ENCODE measurements around the gene STX1A.
"Not testable (repeated sequence)": the region's sequence is repeated elsewhere in the genome, so short reads cannot be mapped to it uniquely, and the experiment has no call there.

The STX1A gene

DNA sequence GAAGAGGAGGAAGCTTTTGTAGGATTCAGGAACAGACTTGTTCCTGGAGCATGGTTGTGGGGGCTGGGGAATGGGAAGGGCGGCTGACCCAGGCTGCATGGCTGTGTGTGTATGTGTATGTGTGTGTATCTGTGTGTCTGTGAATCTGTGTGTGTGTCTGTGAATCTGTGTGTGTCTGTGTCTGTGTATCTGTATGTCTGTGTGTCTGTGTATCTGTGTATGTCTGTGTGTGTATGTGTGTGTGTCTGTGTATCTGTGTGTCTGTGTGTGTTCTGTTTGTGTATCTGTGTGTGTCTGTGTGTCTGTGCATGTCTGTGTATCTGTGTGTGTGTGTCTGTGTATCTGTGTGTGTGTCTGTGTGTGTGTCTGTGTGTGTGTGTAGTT is 6.6 kb upstream of the STX1A start:
- H3K36me3 ChIP-seq (replicated peaks), result no peaks in the 10 kb centered on the region
- no peaks in the 10 kb centered on the region for H3K4me1 ChIP-seq
- in situ Hi-C loops (cut with MboI; ENCODE audit: low sequenced_read_pairs), result no loop called here
- no peak overlapping the region for H3K4me3 ChIP-seq
- H3K27me3 ChIP-seq (ENCODE audit: low read depth), result no peaks in the 10 kb centered on the region
- no peaks in the 10 kb centered on the region for H3K9me3 ChIP-seq
- no peak for DNase-seq (ENCODE audit: low spot score in 2 of 2)

DNA sequence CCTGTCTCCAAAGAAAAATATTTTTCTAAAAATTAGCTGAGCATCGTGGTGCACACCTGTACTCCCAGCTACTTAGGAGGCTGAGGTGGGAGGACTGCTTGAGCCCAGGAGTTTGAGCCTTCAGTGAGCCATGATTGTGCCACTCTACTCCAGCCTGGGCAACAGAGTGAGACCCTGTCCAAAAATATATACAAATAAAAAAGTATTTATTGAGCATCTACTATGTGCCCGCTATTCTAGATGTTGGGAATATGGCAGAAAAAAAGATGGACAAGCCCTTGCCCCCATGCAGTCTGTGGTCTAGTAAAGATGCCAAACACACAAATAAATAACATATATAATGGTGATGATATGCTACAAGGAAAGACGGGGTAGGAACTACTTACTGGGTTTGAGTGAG is 4.3 kb upstream of the STX1A start:
- Histone ChIP-seq H3K9me3 (no peaks in the 10 kb centered on the region), H3K4me3 (no peak overlapping the region), H3K36me3 (replicated peaks) (no peaks in the 10 kb centered on the region), H3K27me3 (ENCODE audit: low read depth) (no peaks in the 10 kb centered on the region), H3K4me1 (peaks cover 4% of the 10 kb centered on the region; the same call in 1 of the 2 replicates)
- no peak for DNase-seq (ENCODE audit: low spot score in 2 of 2)
- in situ Hi-C loops (cut with MboI; ENCODE audit: low sequenced_read_pairs), result no loop called here

DNA sequence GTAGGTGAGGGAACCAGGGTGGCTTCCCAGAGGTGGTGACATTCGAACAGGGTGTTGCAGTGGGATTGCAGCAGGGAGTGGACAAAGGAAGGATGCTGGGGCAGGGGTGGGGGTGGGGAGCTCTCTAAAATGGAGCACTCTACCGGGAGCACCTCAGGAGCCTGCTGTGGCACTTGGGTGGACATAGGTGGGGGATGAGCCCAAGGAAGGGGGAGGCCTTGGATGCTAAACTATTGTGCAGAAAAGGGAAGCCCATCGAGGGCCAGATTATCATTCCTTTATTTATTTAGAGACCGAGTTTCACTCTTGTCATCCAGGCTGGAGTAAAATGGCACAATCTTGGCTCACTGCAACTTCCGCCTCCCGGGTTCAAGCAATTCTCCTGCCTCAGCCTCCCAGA is 3.3 kb upstream of the STX1A start:
- Histone ChIP-seq H3K9me3 (no peaks in the 10 kb centered on the region), H3K4me1 (peaks cover 12% of the 10 kb centered on the region), H3K36me3 (replicated peaks) (no peaks in the 10 kb centered on the region), H3K27me3 (ENCODE audit: low read depth) (no peaks in the 10 kb centered on the region), H3K4me3 (no peak overlapping the region)
- DNase-seq (ENCODE audit: low spot score in 2 of 2), result no peak
- in situ Hi-C loops (cut with MboI; ENCODE audit: low sequenced_read_pairs), result no loop called here

DNA sequence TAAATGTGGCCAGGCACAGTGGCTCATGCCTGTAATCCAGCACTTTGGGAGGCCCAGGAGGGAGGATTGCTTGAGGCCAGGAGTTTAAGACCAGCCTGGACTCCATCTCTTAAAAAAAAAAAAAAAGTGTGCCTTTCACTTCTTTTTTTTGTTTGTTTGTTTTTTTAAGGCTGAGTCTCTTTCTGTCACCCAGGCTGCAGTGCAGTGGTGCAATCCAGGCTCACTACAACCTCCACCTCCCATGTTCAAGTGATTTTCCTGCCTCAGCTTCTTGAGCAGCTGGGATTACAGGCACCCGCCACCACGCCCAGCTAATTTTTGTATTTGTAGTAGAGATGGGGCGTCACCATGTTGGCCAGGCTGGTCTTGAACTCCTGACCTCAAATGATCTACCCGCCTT is 2.7 kb upstream of the STX1A start:
- H3K4me1 ChIP-seq, result peaks cover 13% of the 10 kb centered on the region
- H3K27me3 ChIP-seq (ENCODE audit: low read depth); in situ Hi-C loops (cut with MboI; ENCODE audit: low sequenced_read_pairs): not testable (repeated sequence)

DNA sequence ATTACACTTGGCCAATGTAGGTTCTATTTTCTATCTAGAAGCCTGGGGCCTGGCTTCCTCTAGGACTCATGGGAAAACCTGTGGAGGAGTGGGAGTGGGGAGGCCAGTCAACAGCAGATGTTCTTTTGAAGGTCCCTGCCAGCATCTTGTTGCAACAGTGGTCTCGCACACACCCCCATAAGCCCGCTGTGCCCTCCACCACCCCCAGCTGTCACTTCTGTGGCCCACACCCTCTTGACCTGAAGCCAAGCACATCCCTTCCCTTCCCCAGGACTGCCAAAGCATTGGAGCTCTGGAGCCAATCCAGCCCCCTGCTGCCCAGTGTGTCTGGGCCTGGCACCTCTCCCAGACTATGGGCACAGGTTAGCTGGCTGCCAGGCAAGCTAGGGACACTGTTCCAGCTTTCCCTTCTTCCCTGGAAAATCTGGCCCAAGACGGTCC is 1.9 kb upstream of the STX1A start:
- Histone ChIP-seq H3K4me3 (no peak overlapping the region), H3K36me3 (replicated peaks) (no peaks in the 10 kb centered on the region), H3K9me3 (no peaks in the 10 kb centered on the region), H3K4me1 (peaks cover 13% of the 10 kb centered on the region), H3K27me3 (ENCODE audit: low read depth) (no peaks in the 10 kb centered on the region)
- no peak for DNase-seq (ENCODE audit: low spot score in 2 of 2)
- in situ Hi-C loops (cut with MboI; ENCODE audit: low sequenced_read_pairs), result no loop called here

More for the DNA sequence above, 2.7 kb upstream of the STX1A start:
- H3K36me3 ChIP-seq (replicated peaks); H3K4me3 ChIP-seq; H3K9me3 ChIP-seq; DNase-seq (ENCODE audit: low spot score in 2 of 2): not testable (repeated sequence)

DNA sequence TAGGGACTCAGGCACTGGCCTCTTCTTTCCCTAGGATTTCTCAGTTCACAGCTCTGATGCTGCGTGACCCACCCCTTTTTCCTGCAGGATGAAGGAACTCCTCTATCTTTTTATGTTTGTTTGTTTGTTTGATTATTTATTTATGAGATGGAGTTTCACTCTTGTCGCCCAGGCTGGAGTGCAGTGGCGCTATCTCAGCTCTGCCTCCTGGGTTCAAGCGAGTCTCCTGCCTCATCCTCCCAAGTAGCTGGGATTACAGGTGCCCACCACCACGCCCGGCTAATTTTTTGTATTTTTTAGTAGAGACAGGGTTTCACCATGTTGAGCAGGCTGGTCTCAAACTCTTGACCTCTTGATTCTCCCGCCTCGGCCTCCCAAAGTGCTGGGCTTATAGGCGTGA is 974 bp upstream of the STX1A start:
- H3K9me3 ChIP-seq; H3K4me3 ChIP-seq; in situ Hi-C loops (cut with MboI; ENCODE audit: low sequenced_read_pairs); H3K27me3 ChIP-seq (ENCODE audit: low read depth); H3K36me3 ChIP-seq (replicated peaks): not testable (repeated sequence)
- H3K4me1 ChIP-seq, result peaks cover 13% of the 10 kb centered on the region
- DNase-seq (ENCODE audit: low spot score in 2 of 2), result peak in 1 of 2 experiments; percentile 7

DNA sequence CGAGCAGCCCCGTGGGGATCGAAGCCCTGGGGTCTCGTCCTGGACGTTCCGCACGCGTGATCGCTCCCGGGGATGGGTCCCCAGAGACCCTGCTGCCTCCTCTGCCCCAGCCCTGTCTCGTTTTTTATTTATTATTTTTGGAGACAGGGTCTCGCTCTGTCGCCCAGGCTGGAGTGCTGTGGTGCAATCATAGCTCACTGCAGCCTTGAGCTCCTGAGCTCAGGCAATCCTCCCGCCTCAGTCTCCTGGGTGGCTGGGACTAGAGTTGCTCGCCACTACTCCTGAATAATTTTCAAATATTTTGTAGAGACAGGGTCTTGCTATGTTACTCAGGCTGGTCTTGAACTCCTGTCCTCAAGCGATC is 319 bp upstream of the STX1A start:
- H3K36me3 ChIP-seq (replicated peaks), result no peaks in the 10 kb centered on the region
- DNase-seq (ENCODE audit: low spot score in 2 of 2), result no peak
- H3K9me3 ChIP-seq, result no peaks in the 10 kb centered on the region
- peaks cover 13% of the 10 kb centered on the region for H3K4me1 ChIP-seq
- in situ Hi-C loops (cut with MboI; ENCODE audit: low sequenced_read_pairs), result no loop called here
- peak overlapping the region; percentile 32 for H3K4me3 ChIP-seq
- no peaks in the 10 kb centered on the region for H3K27me3 ChIP-seq (ENCODE audit: low read depth)

DNA sequence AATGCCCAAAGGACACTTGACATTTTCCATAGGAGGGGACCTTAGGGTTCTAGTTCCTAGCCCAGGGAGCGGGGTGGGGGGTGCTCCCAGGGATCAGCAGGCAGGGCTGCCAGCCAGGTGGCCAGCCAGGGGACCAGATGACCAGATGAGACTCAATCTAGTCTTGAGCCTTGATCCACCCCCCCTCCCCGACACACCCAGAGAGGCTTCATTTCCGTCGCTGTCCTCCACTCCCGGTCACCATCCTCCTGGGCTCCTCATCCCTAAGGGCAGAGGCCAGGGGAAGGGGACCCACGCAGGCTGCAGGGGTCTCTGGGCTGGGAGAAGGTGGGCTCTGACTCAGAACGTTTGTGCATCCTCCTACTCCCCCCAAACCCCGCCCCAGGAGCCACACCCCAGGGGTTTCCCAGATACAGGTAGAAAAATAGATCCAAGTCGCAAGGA is 1.0 kb downstream of the STX1A start:
- peaks cover 13% of the 10 kb centered on the region for H3K4me1 ChIP-seq
- in situ Hi-C loops (cut with MboI; ENCODE audit: low sequenced_read_pairs), result no loop called here
- H3K27me3 ChIP-seq (ENCODE audit: low read depth), result no peaks in the 10 kb centered on the region
- no peaks in the 10 kb centered on the region for H3K36me3 ChIP-seq (replicated peaks)
- no peaks in the 10 kb centered on the region for H3K9me3 ChIP-seq
- H3K4me3 ChIP-seq, result peak overlapping the region; percentile 73
- no peak for DNase-seq (ENCODE audit: low spot score in 2 of 2)

DNA sequence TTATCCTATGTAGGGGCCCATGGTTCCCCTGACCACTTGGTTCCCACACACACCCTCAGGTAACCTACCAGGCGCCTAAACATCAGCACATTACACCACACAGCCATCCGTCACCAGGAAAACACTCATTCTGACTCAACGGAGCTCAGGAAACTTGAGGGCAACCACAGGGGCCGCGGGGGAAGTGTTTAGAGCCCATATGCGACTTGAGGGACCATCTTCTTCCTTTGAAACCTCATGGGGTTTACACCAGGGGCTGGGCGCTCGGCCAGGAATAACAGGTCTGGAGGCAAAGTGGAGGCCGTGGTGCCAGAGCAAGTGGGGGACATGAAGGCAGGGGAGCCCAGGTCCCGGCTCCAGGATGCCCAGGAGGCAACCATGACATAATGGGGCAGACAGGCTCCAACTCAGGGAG is 1.5 kb downstream of the STX1A start:
- in situ Hi-C loops (cut with MboI; ENCODE audit: low sequenced_read_pairs), result no loop called here
- Histone ChIP-seq H3K27me3 (ENCODE audit: low read depth) (no peaks in the 10 kb centered on the region), H3K36me3 (replicated peaks) (no peaks in the 10 kb centered on the region), H3K4me1 (peaks cover 13% of the 10 kb centered on the region), H3K4me3 (peak overlapping the region; percentile 73; the same call in 1 of the 2 replicates), H3K9me3 (no peaks in the 10 kb centered on the region)
- no peak for DNase-seq (ENCODE audit: low spot score in 2 of 2)

DNA sequence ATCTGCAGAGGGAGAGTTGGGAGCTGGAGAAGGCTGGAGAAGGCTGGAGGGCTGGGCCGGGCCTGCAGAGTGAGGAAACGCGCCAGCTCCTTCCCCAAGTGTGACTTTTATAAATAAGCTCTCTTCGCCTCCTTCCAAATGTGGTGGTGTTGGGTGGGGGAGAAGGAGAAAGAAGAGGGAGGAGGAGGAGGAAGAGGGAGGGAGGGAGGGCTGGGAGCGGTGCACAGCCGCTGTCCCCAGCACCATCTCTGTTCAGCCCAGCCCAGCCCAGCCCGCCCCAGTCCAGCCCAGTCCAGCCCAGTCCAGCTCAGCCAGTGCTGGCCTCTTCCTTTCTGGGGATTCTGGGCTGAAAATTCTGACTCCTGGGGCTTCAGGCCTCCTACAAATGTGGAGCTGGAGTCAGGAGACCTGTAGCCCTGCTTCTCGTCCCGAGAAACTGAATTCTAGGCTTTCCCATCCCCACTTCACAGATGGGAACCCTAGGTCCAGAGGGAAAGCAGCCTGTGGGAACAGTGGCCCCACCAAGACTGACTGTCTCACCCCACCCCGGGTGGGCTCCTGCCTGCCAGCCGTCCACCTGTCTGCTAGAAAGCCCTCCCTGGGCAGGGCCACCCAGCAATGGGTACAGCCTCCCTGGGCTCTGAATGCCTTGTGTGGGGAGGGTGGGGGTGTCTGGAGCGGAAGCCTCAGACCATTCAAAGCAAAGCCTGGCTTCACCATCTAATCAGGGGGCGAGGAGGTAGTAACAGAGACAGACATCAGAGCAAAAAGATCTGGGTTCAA is 2.3 kb downstream of the STX1A start:
- no peaks in the 10 kb centered on the region for H3K36me3 ChIP-seq (replicated peaks)
- peaks cover 13% of the 10 kb centered on the region for H3K4me1 ChIP-seq
- H3K27me3 ChIP-seq (ENCODE audit: low read depth), result no peaks in the 10 kb centered on the region
- no peak overlapping the region for H3K4me3 ChIP-seq
- in situ Hi-C loops (cut with MboI; ENCODE audit: low sequenced_read_pairs), result no loop called here
- no peak for DNase-seq (ENCODE audit: low spot score in 2 of 2)
- H3K9me3 ChIP-seq, result no peaks in the 10 kb centered on the region

DNA sequence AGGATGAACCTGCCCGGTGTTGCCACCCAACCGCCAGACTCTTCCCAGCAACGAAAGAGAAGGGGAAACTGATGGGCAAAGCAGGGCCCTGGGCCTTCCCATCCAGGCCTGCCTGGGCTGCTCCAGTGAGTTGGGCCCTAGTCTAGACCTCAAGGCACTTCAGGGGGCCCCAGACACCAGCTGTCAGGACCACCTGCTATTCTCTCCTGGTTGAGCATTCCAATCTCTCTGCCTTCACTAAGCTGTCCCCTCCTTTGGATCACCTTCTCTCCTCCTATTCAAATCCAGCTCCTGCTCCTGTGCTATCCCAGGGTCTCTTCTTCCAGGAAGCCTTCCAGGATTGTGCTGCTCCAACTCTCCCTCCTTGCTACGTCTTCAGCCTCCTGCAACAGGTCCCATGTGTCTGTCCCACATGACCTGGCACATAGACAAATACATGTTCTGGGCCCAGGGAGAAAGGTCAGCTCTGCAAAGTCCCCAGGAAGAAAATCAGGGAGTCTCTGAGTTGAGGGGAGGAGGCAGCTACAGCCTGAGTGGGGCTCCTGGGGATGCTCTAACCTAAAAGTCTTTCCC is 3.1 kb downstream of the STX1A start:
- Histone ChIP-seq H3K36me3 (replicated peaks) (no peaks in the 10 kb centered on the region), H3K4me1 (peaks cover 13% of the 10 kb centered on the region), H3K27me3 (ENCODE audit: low read depth) (no peaks in the 10 kb centered on the region), H3K9me3 (no peaks in the 10 kb centered on the region), H3K4me3 (no peak overlapping the region)
- in situ Hi-C loops (cut with MboI; ENCODE audit: low sequenced_read_pairs), result no loop called here
- no peak for DNase-seq (ENCODE audit: low spot score in 2 of 2)

DNA sequence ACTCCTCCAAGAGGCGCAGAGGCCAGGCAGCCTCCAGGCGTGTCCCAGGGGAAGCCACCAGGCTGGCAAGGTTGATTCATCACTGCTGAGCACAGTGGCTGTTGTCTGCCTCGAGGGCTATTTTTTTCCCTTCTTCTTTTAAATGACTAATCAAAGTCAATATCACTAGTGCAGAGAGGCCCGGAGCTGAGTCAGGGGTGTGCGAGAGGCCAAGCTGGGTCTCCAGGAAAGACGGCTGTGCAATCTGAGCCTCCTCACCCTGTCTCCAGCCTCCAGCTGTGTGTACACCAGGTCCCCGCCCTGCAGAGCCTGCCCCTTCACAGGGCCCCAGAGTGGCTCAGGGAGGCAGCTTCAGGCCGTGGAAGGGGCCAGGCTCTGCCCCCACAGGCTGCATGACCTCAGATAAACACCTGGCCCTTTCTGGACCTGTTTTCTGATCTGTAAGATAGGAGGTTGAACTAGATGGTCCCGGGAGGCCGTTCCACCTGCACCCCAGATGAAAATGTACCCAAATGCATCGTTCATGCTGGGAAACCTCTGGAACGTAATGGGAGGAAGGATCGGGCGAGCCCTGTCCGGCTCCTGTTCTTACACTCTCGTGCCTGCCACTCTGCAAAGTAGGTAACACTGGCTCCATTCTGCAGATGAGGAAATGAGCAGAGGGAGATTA is 3.7 kb downstream of the STX1A start:
- no peaks in the 10 kb centered on the region for H3K36me3 ChIP-seq (replicated peaks)
- peak in 1 of 2 experiments; percentile 48 for DNase-seq (ENCODE audit: low spot score in 2 of 2)
- H3K27me3 ChIP-seq (ENCODE audit: low read depth), result no peaks in the 10 kb centered on the region
- in situ Hi-C loops (cut with MboI; ENCODE audit: low sequenced_read_pairs), result no loop called here
- no peaks in the 10 kb centered on the region for H3K9me3 ChIP-seq
- peaks cover 13% of the 10 kb centered on the region for H3K4me1 ChIP-seq
- H3K4me3 ChIP-seq, result no peak overlapping the region

DNA sequence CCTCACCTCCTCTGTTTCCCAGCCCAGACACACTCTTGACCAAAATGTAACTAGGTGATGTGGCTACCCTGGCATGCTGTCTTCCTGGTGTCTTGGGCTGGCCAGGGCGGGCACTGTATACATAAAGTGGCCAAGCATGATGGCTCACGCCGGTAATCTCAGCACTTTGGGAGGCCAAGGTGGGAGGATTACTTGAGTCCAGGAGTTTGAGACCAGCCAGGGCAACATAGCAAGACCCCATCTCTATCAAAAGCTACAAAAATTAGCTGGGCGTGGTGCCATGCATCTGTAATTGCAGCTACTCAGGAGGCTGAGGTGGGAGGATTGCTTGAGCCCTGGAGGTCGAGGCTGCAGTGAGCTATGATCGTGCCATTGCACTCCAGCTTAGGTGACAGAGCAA is 6.2 kb downstream of the STX1A start:
- H3K9me3 ChIP-seq; H3K4me3 ChIP-seq; DNase-seq (ENCODE audit: low spot score in 2 of 2); in situ Hi-C loops (cut with MboI; ENCODE audit: low sequenced_read_pairs); H3K27me3 ChIP-seq (ENCODE audit: low read depth); H3K36me3 ChIP-seq (replicated peaks); H3K4me1 ChIP-seq: not testable (repeated sequence)

DNA sequence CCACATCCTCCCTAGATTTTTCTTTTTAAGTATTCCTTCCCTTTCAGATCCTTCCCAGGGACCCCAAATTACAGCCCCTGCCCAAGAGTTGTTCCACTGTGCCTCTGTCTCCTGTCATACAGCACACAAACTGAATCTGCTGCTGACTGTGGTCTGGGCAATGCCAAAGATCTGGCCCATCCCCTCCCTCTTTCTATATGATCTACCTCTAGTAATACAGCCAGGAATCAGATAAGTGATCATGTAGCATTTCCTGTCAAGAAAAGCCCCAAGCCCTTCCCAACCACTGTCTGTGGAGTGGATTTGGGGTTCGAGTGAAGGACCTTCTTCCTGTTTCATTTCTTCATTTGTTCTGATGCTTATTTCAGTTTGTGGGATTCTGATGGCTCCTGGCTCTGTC is 6.7 kb downstream of the STX1A start:
- no peak for DNase-seq (ENCODE audit: low spot score in 2 of 2)
- Histone ChIP-seq H3K9me3 (no peaks in the 10 kb centered on the region), H3K27me3 (ENCODE audit: low read depth) (no peaks in the 10 kb centered on the region), H3K4me3 (no peak overlapping the region), H3K36me3 (replicated peaks) (no peaks in the 10 kb centered on the region), H3K4me1 (peaks cover under 1% of the 10 kb centered on the region)
- in situ Hi-C loops (cut with MboI; ENCODE audit: low sequenced_read_pairs), result no loop called here
